ENCODE results near the gene RAD18. TPM values are rescaled to one million over a fixed set of nuclear protein-coding genes. Genes with fewer than 3 reads are reported as not detected.
A peak's percentile ranks its signal among the peaks of the same experiment; 100 is the strongest.

The RAD18 gene
- total RNA-seq, 1 donor from 2014 or later, result 15.7 TPM

- Histone ChIP-seq H3K27me3 (ENCODE audit: control insufficient read depth in 3 of 3, insufficient read depth in 3 of 3, low read length in 3 of 3) (peaks cover 19 to 32% (median 22%) of the 10 kb centered on the region in 3 donors), H3K9ac (ENCODE audit: low read depth in 1 of 3, low read length in 3 of 3) (no peak overlapping the region), H3K9me3 (ENCODE audit: control insufficient read depth in 3 of 3, low read length in 3 of 3) (no peaks in the 10 kb centered on the region), H3K4me3 (ENCODE audit: low read length in 3 of 3) (no peak overlapping the region), H3K27ac (ENCODE audit: low read depth, low read length) (no peak overlapping the region), H3K4me1 (ENCODE audit: control insufficient read depth in 3 of 3, insufficient read depth in 3 of 3, low read length in 3 of 3) (peaks cover 0 to 5% (median 0%) of the 10 kb centered on the region in 3 donors), H3K36me3 (ENCODE audit: control insufficient read depth in 3 of 3, insufficient read depth in 3 of 3, low read length in 3 of 3) (no peaks in the 10 kb centered on the region)
Observed at GRCh38 chr3:8981296-8981695, 18.0 kb upstream of the RAD18 start.

- H3K4me3 ChIP-seq (ENCODE audit: low read length in 3 of 3), result no peak overlapping the region
- H3K4me1 ChIP-seq (ENCODE audit: control insufficient read depth in 3 of 3, insufficient read depth in 3 of 3, low read length in 3 of 3), result peaks cover 0 to 5% (median 0%) of the 10 kb centered on the region in 3 donors
- no peak overlapping the region for H3K27ac ChIP-seq (ENCODE audit: low read depth, low read length)
- H3K36me3 ChIP-seq (ENCODE audit: control insufficient read depth in 3 of 3, insufficient read depth in 3 of 3, low read length in 3 of 3), result no peaks in the 10 kb centered on the region
- H3K27me3 ChIP-seq (ENCODE audit: control insufficient read depth in 3 of 3, insufficient read depth in 3 of 3, low read length in 3 of 3), result peaks cover 20 to 32% (median 25%) of the 10 kb centered on the region in 3 donors
- H3K9me3 ChIP-seq (ENCODE audit: control insufficient read depth in 3 of 3, low read length in 3 of 3), result no peaks in the 10 kb centered on the region
- no peak overlapping the region for H3K9ac ChIP-seq (ENCODE audit: low read depth in 1 of 3, low read length in 3 of 3)
Observed at GRCh38 chr3:8980756-8981257, 17.5 kb upstream of the RAD18 start.

GRCh38 chr3:8979262-8979661, 16.0 kb upstream of the RAD18 start:
- H3K27me3 ChIP-seq (ENCODE audit: control insufficient read depth in 3 of 3, insufficient read depth in 3 of 3, low read length in 3 of 3), result peaks cover 23 to 34% (median 30%) of the 10 kb centered on the region in 3 donors
- H3K4me1 ChIP-seq (ENCODE audit: control insufficient read depth in 3 of 3, insufficient read depth in 3 of 3, low read length in 3 of 3), result peaks cover 0 to 5% (median 0%) of the 10 kb centered on the region in 3 donors
- H3K36me3 ChIP-seq (ENCODE audit: control insufficient read depth in 3 of 3, insufficient read depth in 3 of 3, low read length in 3 of 3), result no peaks in the 10 kb centered on the region
- H3K4me3 ChIP-seq (ENCODE audit: low read length in 3 of 3), result no peak overlapping the region
- H3K27ac ChIP-seq (ENCODE audit: low read depth, low read length), result no peak overlapping the region
- no peaks in the 10 kb centered on the region for H3K9me3 ChIP-seq (ENCODE audit: control insufficient read depth in 3 of 3, low read length in 3 of 3)
- no peak overlapping the region for H3K9ac ChIP-seq (ENCODE audit: low read depth in 1 of 3, low read length in 3 of 3)

- Histone ChIP-seq H3K4me3 (ENCODE audit: low read length in 3 of 3) (no peak overlapping the region), H3K9me3 (ENCODE audit: control insufficient read depth in 3 of 3, low read length in 3 of 3) (no peaks in the 10 kb centered on the region), H3K36me3 (ENCODE audit: control insufficient read depth in 3 of 3, insufficient read depth in 3 of 3, low read length in 3 of 3) (no peaks in the 10 kb centered on the region), H3K27me3 (ENCODE audit: control insufficient read depth in 3 of 3, insufficient read depth in 3 of 3, low read length in 3 of 3) (peaks cover 23 to 34% (median 30%) of the 10 kb centered on the region in 3 donors), H3K27ac (ENCODE audit: low read depth, low read length) (no peak overlapping the region), H3K9ac (ENCODE audit: low read depth in 1 of 3, low read length in 3 of 3) (no peak overlapping the region), H3K4me1 (ENCODE audit: control insufficient read depth in 3 of 3, insufficient read depth in 3 of 3, low read length in 3 of 3) (peaks cover 0 to 5% (median 0%) of the 10 kb centered on the region in 3 donors)
Observed at GRCh38 chr3:8978551-8978950, 15.3 kb upstream of the RAD18 start.

- Histone ChIP-seq H3K27me3 (ENCODE audit: control insufficient read depth in 3 of 3, insufficient read depth in 3 of 3, low read length in 3 of 3) (peaks cover 21 to 34% (median 30%) of the 10 kb centered on the region in 3 donors), H3K36me3 (ENCODE audit: control insufficient read depth in 3 of 3, insufficient read depth in 3 of 3, low read length in 3 of 3) (no peaks in the 10 kb centered on the region), H3K4me3 (ENCODE audit: low read length in 3 of 3) (no peak overlapping the region), H3K9me3 (ENCODE audit: control insufficient read depth in 3 of 3, low read length in 3 of 3) (no peaks in the 10 kb centered on the region), H3K4me1 (ENCODE audit: control insufficient read depth in 3 of 3, insufficient read depth in 3 of 3, low read length in 3 of 3) (peaks cover 0 to 5% (median 0%) of the 10 kb centered on the region in 3 donors), H3K27ac (ENCODE audit: low read depth, low read length) (no peak overlapping the region), H3K9ac (ENCODE audit: low read depth in 1 of 3, low read length in 3 of 3) (no peak overlapping the region)
Observed at GRCh38 chr3:8976540-8977182, 13.4 kb upstream of the RAD18 start.

GRCh38 chr3:8975081-8976020, 12.1 kb upstream of the RAD18 start:
- H3K9ac ChIP-seq (ENCODE audit: low read depth in 1 of 3, low read length in 3 of 3), result no peak overlapping the region
- peaks cover 17 to 24% (median 23%) of the 10 kb centered on the region in 3 donors for H3K27me3 ChIP-seq (ENCODE audit: control insufficient read depth in 3 of 3, insufficient read depth in 3 of 3, low read length in 3 of 3)
- no peaks in the 10 kb centered on the region for H3K4me1 ChIP-seq (ENCODE audit: control insufficient read depth in 3 of 3, insufficient read depth in 3 of 3, low read length in 3 of 3)

GRCh38 chr3:8974458-8974857, 11.2 kb upstream of the RAD18 start:
- no peaks in the 10 kb centered on the region for H3K9me3 ChIP-seq (ENCODE audit: control insufficient read depth in 3 of 3, low read length in 3 of 3)
- no peak overlapping the region for H3K27ac ChIP-seq (ENCODE audit: low read depth, low read length)
- no peak overlapping the region for H3K4me3 ChIP-seq (ENCODE audit: low read length in 3 of 3)
- peaks cover 15 to 24% (median 23%) of the 10 kb centered on the region in 3 donors for H3K27me3 ChIP-seq (ENCODE audit: control insufficient read depth in 3 of 3, insufficient read depth in 3 of 3, low read length in 3 of 3)
- no peaks in the 10 kb centered on the region for H3K4me1 ChIP-seq (ENCODE audit: control insufficient read depth in 3 of 3, insufficient read depth in 3 of 3, low read length in 3 of 3)
- H3K9ac ChIP-seq (ENCODE audit: low read depth in 1 of 3, low read length in 3 of 3), result peak overlapping the region in 1 of 3 donors; percentile 17
- no peaks in the 10 kb centered on the region for H3K36me3 ChIP-seq (ENCODE audit: control insufficient read depth in 3 of 3, insufficient read depth in 3 of 3, low read length in 3 of 3)

More at GRCh38 chr3:8975081-8976020, 12.1 kb upstream of the RAD18 start:
- no peaks in the 10 kb centered on the region for H3K9me3 ChIP-seq (ENCODE audit: control insufficient read depth in 3 of 3, low read length in 3 of 3)
- H3K27ac ChIP-seq (ENCODE audit: low read depth, low read length), result no peak overlapping the region
- no peaks in the 10 kb centered on the region for H3K36me3 ChIP-seq (ENCODE audit: control insufficient read depth in 3 of 3, insufficient read depth in 3 of 3, low read length in 3 of 3)
- H3K4me3 ChIP-seq (ENCODE audit: low read length in 3 of 3), result no peak overlapping the region

- Histone ChIP-seq H3K27me3 (ENCODE audit: control insufficient read depth in 3 of 3, insufficient read depth in 3 of 3, low read length in 3 of 3) (peaks cover 13 to 27% (median 20%) of the 10 kb centered on the region in 3 donors), H3K4me3 (ENCODE audit: low read length in 3 of 3) (no peak overlapping the region), H3K27ac (ENCODE audit: low read depth, low read length) (no peak overlapping the region), H3K36me3 (ENCODE audit: control insufficient read depth in 3 of 3, insufficient read depth in 3 of 3, low read length in 3 of 3) (no peaks in the 10 kb centered on the region), H3K9me3 (ENCODE audit: control insufficient read depth in 3 of 3, low read length in 3 of 3) (no peaks in the 10 kb centered on the region), H3K9ac (ENCODE audit: low read depth in 1 of 3, low read length in 3 of 3) (no peak overlapping the region), H3K4me1 (ENCODE audit: control insufficient read depth in 3 of 3, insufficient read depth in 3 of 3, low read length in 3 of 3) (no peaks in the 10 kb centered on the region)
Observed at GRCh38 chr3:8972639-8973038, 9.4 kb upstream of the RAD18 start.

- H3K9ac ChIP-seq (ENCODE audit: low read depth in 1 of 3, low read length in 3 of 3), result no peak overlapping the region
- H3K27me3 ChIP-seq (ENCODE audit: control insufficient read depth in 3 of 3, insufficient read depth in 3 of 3, low read length in 3 of 3), result peaks cover 9 to 15% (median 12%) of the 10 kb centered on the region in 3 donors
- no peak overlapping the region for H3K27ac ChIP-seq (ENCODE audit: low read depth, low read length)
- no peaks in the 10 kb centered on the region for H3K36me3 ChIP-seq (ENCODE audit: control insufficient read depth in 3 of 3, insufficient read depth in 3 of 3, low read length in 3 of 3)
- no peak overlapping the region for H3K4me3 ChIP-seq (ENCODE audit: low read length in 3 of 3)
- no peaks in the 10 kb centered on the region for H3K9me3 ChIP-seq (ENCODE audit: control insufficient read depth in 3 of 3, low read length in 3 of 3)
- no peaks in the 10 kb centered on the region for H3K4me1 ChIP-seq (ENCODE audit: control insufficient read depth in 3 of 3, insufficient read depth in 3 of 3, low read length in 3 of 3)
Observed at GRCh38 chr3:8970971-8971589, 7.8 kb upstream of the RAD18 start.
